Transverse colon (tissue), 4 donors: ENCODE measurements around the gene CLDN2. TPM values are rescaled to one million over a fixed set of nuclear protein-coding genes. Genes with fewer than 3 reads are reported as not detected.
"Not testable (repeated sequence)": the region's sequence is repeated elsewhere in the genome, so short reads cannot be mapped to it uniquely, and the experiment has no call there.

Experiments used
- DNase-seq: peaks from one replicate; pipeline ENCODE4 v3.0.0-alpha.2; 2019
- H3K27ac ChIP-seq, 4 donors: fragments of 200-600 bp; sonication (generic); 2 replicates each; pipeline ENCODE4 v1.5.1; 2016 to 2018; ENCODE audit warnings: inconsistent platforms in 4 of 4
- H3K27me3 ChIP-seq: fragments of 200-600 bp; sonication (generic); 2 replicates; pipeline ENCODE4 v1.5.1; 2017; ENCODE audit warnings: inconsistent platforms
- H3K36me3 ChIP-seq, 4 donors: fragments of 200-600 bp; sonication (generic); 2 replicates each; pipeline ENCODE4 v1.5.1; 2017 to 2019; ENCODE audit warnings: inconsistent platforms in 4 of 4
- H3K4me1 ChIP-seq, 4 donors: fragments of 200-600 bp; sonication (generic); 2 replicates each; pipeline ENCODE4 v1.5.1; 2017 to 2020; ENCODE audit warnings: inconsistent platforms in 4 of 4
- H3K4me3 ChIP-seq, 4 donors: fragments of 200-600 bp; sonication (generic); 1 replicate in 1 of 4; 2 replicates in 3 of 4; pipeline versions ENCODE4 v1.5.1 to v1.6.1; 2017 to 2019; ENCODE audit warnings: inconsistent platforms in 4 of 4
- H3K9me3 ChIP-seq, 2 donors: fragments of 200-600 bp; sonication (generic); 2 replicates each; pipeline ENCODE4 v1.5.1; 2017 to 2019; ENCODE audit warnings: inconsistent platforms in 2 of 2
- CTCF ChIP-seq, 5 experiments: fragments of 200-600 bp in 3 of 5; fragments of 450-650 bp in 2 of 5; sonication (generic) in 3 of 5; IDR thresholded peaks; 1 replicate in 2 of 5; 2 replicates in 3 of 5; pipeline ENCODE4 v1.5.1; 2016 to 2017; ENCODE audit warnings: antibody characterized with exemption in 5 of 5, inconsistent platforms in 3 of 5, mild to moderate bottlenecking in 2 of 5, moderate library complexity in 1 of 5
- EP300 ChIP-seq: sonication (generic); formaldehyde crosslinking; IDR thresholded peaks from one replicate; pipeline ENCODE4 v1.6.1; 2017; ENCODE audit warnings: antibody characterized with exemption, low read depth
- POLR2A ChIP-seq: fragments of 450-650 bp; IDR thresholded peaks from one replicate; pipeline ENCODE4 v1.6.1; 2016; ENCODE audit warnings: antibody characterized with exemption, mild to moderate bottlenecking, moderate library complexity
- POLR2AphosphoS5 ChIP-seq, 3 donors: sonication (generic); formaldehyde crosslinking; IDR thresholded peaks; one replicate each; pipeline ENCODE4 v1.6.1; 2016; ENCODE audit warnings: antibody characterized with exemption in 3 of 3
- WGBS, 2 donors: methylation state at CpG; one replicate each; pipeline ENCODE4 v1.1.5; 2018; ENCODE audit warnings: low coverage in 1 of 2; 5-methylcytosine and 5-hydroxymethylcytosine counted together
- in situ Hi-C, 4 donors: fragments of 200-750 bp; cut with MboI; loops; one replicate each; pipeline versions ENCODE4 v1.15.0 to v1.15.1; 2017; ENCODE audit warnings: low sequenced_read_pairs in 3 of 4, low pct_ligation_motif_present in 1 of 4, low pct_unique_long_range_greater_than_20kb in 1 of 4
- intact Hi-C: fragments of 100-400 bp; cut with DNase I; formaldehyde crosslinking; loops from one replicate; pipeline ENCODE4 v1.15.1; 2023; ENCODE audit warnings: low total_unique reads
- total RNA-seq, 4 donors: library from RNA; depleted of rRNA; stranded (reverse); fragments of >200 nt; gene quantifications; one replicate each; pipeline ENCODE4 v1.1.0, GENCODE V29; 2016

The CLDN2 gene
- total RNA-seq, 4 donors from 2014 or later, result 0.16 to 0.27 TPM; not detected in 2

- H3K4me1 ChIP-seq, result no peaks in the 10 kb centered on the region
- intact Hi-C loops (no loop called here), in situ Hi-C loops (no loop called here)
- no peaks in the 10 kb centered on the region for H3K9me3 ChIP-seq
- no peak for DNase-seq
- no peaks in the 10 kb centered on the region for H3K27me3 ChIP-seq
- H3K27ac ChIP-seq, result no peak overlapping the region
- WGBS, 2 donors, result 39 to 71% methylated on average over 1 of the region's 1 CpG
- H3K4me3 ChIP-seq, result no peak overlapping the region
- H3K36me3 ChIP-seq, result no peaks in the 10 kb centered on the region
- no peak for TF ChIP-seq CTCF (IDR thresholded peaks at IDR 0.05)
- TF ChIP-seq EP300, result no peak
- TF ChIP-seq POLR2A, result no peak
- TF ChIP-seq POLR2AphosphoS5 (IDR thresholded peaks at IDR 0.05), result no peak
These were observed 44.1 kb downstream of the CLDN2 start for GRCh38 chrX:106964290-106964689.

GRCh38 chrX:106966547-106966946 lies 46.3 kb downstream of the CLDN2 start:
- H3K36me3 ChIP-seq, H3K4me1 ChIP-seq, H3K9me3 ChIP-seq, intact Hi-C loops, H3K27ac ChIP-seq, H3K27me3 ChIP-seq, H3K4me3 ChIP-seq, in situ Hi-C loops: not testable (repeated sequence)
- DNase-seq, result peak; percentile 8
- 87% methylated on average over 6 of the region's 6 CpGs; no CpG with 5 or more reads in 1 of the 2 donors for WGBS, 2 donors

- intact Hi-C loops, result no loop called here
- Histone ChIP-seq H3K27ac (no peak overlapping the region), H3K36me3 (no peaks in the 10 kb centered on the region), H3K27me3 (no peaks in the 10 kb centered on the region), H3K4me3 (no peak overlapping the region), H3K9me3 (no peaks in the 10 kb centered on the region), H3K4me1 (no peaks in the 10 kb centered on the region)
- TF ChIP-seq POLR2A (no peak), CTCF (IDR thresholded peaks at IDR 0.05) (no peak), EP300 (no peak), POLR2AphosphoS5 (IDR thresholded peaks at IDR 0.05) (no peak)
- DNase-seq, result no peak
- in situ Hi-C loops, result no loop called here
These were observed 52.7 kb downstream of the CLDN2 start for GRCh38 chrX:106972896-106973295.

- H3K36me3 ChIP-seq, result no peaks in the 10 kb centered on the region
- no peaks in the 10 kb centered on the region for H3K9me3 ChIP-seq
- TF ChIP-seq POLR2A (no peak), POLR2AphosphoS5 (IDR thresholded peaks at IDR 0.05) (no peak), EP300 (no peak), CTCF (IDR thresholded peaks at IDR 0.05) (no peak)
- in situ Hi-C loops, result no loop called here
- H3K27ac ChIP-seq, result no peak overlapping the region
- DNase-seq, result no peak
- no peaks in the 10 kb centered on the region for H3K4me1 ChIP-seq
- WGBS, 2 donors, result 58 to 60% methylated on average over 5 of the region's 5 CpGs
- no peak overlapping the region for H3K4me3 ChIP-seq
- no peaks in the 10 kb centered on the region for H3K27me3 ChIP-seq
- intact Hi-C loops, result no loop called here
These were observed 53.4 kb downstream of the CLDN2 start for GRCh38 chrX:106973433-106974149.

GRCh38 chrX:106976416-106976815 lies 56.2 kb downstream of the CLDN2 start:
- Histone ChIP-seq H3K27ac (no peak overlapping the region), H3K9me3 (no peaks in the 10 kb centered on the region), H3K36me3 (no peaks in the 10 kb centered on the region), H3K4me1 (no peaks in the 10 kb centered on the region), H3K27me3 (no peaks in the 10 kb centered on the region), H3K4me3 (no peak overlapping the region)
- in situ Hi-C loops, result no loop called here
- intact Hi-C loops, result no loop called here
- no peak for DNase-seq
- WGBS, 2 donors, result 65% methylated on average over 3 of the region's 3 CpGs; no CpG with 5 or more reads in 1 of the 2 donors
- TF ChIP-seq POLR2A (no peak), POLR2AphosphoS5 (IDR thresholded peaks at IDR 0.05) (no peak), CTCF (IDR thresholded peaks at IDR 0.05) (no peak), EP300 (no peak)
